Fibroblast of pulmonary artery (primary cell): Measurements from ENCODE around the gene RAB11A.
A peak's percentile ranks its signal among the peaks of the same experiment; 100 is the strongest.

Experiments
- DNase-seq: peaks from one replicate; pipeline ENCODE4 v3.0.0-alpha.2; 2010; ENCODE audit warnings: low read depth
- H3K4me3 ChIP-seq: replicated peaks from 2 replicates; pipeline ENCODE4 v1.5.1; 2011; ENCODE audit warnings: low read depth, mild to moderate bottlenecking, control low read depth, low read length, moderate library complexity
- TF ChIP-seq, protein P1 (sequence below): IDR thresholded peaks from 2 replicates; pipeline ENCODE4 v1.5.1; 2011; ENCODE audit warnings: mild to moderate bottlenecking, control low read depth, low read length, inconsistent platforms; ENCODE audit errors: missing control alignments

The RAB11A gene

DNA sequence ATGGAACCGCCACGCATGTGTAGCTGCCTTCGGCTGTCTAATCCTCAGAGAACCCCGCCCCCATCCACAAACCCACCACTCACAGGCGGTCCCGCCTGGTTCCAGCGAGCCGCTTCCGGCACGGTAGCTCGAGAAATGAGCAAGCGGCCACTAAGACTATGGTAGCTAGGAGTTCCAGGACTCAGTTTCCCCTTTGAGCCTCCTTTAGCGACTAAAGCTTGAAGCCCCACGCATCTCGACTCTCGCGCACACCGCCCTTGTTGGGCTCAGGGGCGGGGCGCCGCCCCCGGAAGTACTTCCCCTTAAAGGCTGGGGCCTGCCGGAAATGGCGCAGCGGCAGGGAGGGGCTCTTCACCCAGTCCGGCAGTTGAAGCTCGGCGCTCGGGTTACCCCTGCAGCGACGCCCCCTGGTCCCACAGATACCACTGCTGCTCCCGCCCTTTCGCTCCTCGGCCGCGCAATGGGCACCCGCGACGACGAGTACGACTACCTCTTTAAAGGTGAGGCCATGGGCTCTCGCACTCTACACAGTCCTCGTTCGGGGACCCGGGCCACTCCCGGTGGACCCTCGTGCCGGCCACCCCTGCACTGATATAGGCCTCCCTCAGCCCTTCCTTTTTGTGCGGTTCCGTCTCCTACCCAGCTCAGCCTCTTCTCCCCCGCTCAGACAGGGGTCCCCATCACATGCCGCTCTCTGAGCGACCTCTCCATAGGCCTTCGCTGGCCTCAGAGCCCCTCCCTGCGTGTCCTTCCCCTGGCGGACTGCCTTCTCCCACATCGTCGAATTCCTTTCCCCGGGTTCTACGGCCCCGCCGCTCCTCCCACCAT is at the start of gene RAB11A:
RAB11A (plus strand) TSS at position 366 of the 828 bp plus-strand sequence; CDS start at position 461, 95 bp downstream.
- TF ChIP-seq, protein P1, sequence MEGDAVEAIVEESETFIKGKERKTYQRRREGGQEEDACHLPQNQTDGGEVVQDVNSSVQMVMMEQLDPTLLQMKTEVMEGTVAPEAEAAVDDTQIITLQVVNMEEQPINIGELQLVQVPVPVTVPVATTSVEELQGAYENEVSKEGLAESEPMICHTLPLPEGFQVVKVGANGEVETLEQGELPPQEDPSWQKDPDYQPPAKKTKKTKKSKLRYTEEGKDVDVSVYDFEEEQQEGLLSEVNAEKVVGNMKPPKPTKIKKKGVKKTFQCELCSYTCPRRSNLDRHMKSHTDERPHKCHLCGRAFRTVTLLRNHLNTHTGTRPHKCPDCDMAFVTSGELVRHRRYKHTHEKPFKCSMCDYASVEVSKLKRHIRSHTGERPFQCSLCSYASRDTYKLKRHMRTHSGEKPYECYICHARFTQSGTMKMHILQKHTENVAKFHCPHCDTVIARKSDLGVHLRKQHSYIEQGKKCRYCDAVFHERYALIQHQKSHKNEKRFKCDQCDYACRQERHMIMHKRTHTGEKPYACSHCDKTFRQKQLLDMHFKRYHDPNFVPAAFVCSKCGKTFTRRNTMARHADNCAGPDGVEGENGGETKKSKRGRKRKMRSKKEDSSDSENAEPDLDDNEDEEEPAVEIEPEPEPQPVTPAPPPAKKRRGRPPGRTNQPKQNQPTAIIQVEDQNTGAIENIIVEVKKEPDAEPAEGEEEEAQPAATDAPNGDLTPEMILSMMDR, result peak; percentile 23
- peak within 1 kb of the TSS; percentile 99 for H3K4me3 ChIP-seq

DNA sequence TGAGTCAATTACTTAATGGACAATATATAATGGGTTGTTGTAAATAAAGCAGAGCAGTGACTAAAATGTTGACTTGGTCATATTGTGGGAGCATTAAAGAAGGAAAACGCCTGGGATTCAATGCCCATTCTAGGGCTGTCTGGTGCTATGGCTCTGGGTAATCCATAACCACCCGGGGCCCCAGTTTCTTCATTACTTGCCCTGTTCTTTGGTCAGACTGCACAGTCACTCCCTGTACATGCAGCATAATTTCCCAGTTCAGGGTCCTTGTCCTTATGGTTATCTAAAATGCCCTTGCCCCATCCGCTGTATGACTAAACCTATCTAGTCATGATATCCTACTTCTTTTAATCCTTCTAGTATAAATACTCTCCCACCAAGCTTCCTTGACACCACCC is 49.7 kb upstream of the RAB11A start:
- DNase-seq, result no peak
- no peak overlapping the region for H3K4me3 ChIP-seq
- TF ChIP-seq, protein P1, result no peak

More for the DNA sequence above, at the start of gene RAB11A:
- DNase-seq, result peak; percentile 97

DNA sequence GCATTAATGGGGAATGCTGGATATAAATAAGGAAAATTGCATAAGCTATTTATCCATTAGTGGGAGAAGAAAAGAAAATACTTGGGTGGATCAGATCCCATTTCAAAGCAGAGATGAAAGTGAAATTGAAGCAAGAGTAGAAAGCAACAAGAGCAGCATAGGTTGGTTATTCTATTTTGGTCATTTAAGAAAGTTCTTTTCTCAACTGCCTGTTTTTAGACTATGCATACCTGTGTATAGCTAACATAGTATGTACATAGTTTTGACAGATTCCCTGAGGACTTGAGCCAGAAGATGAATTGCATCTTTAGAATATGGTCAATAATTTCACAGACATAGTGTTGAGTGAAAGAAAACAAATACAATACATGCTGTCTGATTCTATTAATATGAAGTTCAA is 48.2 kb upstream of the RAB11A start:
- TF ChIP-seq, protein P1, result no peak
- no peak for DNase-seq
- H3K4me3 ChIP-seq, result no peak overlapping the region

DNA sequence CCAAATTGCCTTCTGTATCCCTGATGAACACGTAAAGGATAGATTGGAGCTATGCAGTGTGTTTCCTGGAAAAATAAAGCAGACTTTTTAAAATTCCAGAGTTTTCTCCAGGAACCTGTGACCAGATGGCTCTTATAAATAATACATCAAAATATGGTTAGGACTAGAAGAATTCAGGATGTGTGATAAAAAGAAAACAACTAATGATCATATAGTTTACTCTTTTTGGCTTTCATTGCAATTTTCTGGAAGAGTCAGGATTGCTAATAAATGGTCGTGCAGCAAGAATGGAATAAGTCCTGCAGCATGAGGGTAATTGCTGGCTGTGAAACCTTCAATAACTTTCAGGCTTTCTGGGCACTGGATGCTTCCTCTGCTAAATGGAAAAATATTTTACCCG is 47.0 kb upstream of the RAB11A start:
- TF ChIP-seq, protein P1, result no peak
- no peak overlapping the region for H3K4me3 ChIP-seq
- no peak for DNase-seq

DNA sequence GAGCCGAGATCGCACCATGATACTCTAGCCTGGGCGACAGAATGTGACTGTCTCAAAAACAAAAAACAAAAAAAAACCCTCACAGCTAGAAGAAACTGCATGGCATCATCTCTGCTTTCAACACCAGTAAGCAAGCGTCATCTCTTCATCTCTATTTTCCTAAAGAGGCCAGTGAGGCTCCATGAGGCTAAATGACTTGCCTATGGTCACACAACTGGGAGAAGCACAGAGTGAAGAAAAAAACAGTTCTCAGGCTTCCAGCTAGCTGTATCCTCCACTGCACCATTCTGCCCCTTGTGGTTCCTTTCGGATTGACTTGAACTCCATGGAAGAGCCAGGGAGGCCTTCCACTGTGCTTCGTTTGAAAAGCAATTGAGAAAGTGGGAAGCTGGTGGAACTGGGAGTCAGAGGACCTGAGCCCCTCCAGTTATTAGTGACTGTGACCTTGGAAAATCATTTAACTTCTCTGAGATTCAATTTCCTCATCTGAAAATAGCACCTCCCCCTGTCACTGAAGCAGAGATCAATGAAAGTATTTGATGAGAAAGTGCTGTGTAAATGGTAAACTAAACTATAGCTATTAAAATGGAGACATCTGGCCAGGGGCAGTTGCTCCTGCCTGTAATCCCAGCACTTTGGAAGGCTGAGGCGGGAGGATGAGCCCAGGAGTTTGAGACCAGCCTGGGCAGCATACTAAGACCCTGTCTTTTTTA is 45.1 kb upstream of the RAB11A start:
- peak; percentile 83 for DNase-seq
- no peak overlapping the region for H3K4me3 ChIP-seq
- TF ChIP-seq, protein P1, result peak; percentile 91

DNA sequence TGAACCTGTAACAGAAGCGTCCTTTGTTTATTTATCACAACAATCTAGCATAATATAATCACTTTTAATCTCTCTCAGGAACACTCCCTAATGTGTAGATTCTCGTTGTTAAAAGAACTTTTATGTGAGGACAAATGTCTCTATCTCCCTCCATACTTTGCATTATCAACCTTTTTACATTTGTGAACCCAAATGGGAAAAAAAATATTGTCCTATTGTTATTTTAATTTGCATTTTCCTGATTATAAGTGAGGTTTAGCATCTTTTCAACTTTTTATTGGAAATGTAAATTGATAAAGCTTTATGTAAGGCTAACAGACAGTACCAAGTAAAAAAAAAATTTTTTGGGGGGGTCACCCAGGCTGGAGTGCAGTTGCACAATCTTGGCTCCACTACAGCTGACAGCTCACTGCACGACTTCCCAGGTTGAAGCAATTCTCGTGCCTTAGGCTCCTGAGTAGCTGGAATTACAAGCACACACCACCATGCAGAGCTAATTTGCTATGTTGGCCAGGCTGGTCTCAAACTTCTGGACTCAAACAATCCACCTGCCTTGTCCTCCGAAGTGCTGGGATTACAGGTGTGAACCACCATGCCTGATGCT is 44.2 kb upstream of the RAB11A start:
- peak; percentile 82 for DNase-seq
- no peak overlapping the region for H3K4me3 ChIP-seq
- TF ChIP-seq, protein P1, result no peak
